ENCODE results near the gene CAP2.
"Not testable (repeated sequence)": the region's sequence is repeated elsewhere in the genome, so short reads cannot be mapped to it uniquely, and the experiment has no call there.

Gene CAP2

DNA sequence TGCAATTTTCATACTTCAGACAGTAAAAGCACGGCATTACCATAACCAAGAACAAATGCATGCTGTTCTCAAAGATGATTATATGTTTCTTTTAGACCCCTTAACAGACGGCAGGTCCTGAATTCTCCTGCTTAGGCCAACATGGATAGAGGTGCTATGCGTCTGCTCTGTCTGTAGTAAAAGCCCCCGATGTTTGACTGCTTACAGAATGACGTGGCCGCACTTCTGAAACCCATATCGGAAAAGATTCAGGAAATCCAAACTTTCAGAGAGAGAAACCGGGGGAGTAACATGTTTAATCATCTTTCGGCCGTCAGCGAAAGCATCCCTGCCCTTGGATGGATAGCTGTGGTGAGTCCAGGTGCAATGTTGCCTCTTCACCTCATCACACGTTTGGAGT is 113.6 kb downstream of the CAP2 start:
- no peak for DNase-seq

DNA sequence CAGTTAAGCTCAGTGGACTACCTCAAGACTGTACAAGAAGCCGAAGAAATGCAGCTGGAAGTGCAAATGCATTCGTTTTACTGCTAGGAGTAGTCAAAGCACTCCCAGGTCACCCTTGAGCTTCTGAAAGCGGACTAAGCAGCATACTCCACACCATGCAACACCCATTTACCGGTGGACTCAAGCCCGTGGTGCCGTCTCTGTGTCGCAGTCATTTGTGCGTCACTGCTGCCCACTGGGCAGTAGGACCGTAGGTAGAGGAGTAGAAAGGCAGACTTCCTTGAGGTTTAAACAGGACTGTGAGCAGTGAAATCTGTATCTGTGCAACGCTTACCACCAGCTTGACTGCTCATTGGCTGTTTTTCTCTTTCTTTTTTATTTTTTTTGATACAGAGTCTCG is 117.7 kb downstream of the CAP2 start:
- DNase-seq = no peak

DNA sequence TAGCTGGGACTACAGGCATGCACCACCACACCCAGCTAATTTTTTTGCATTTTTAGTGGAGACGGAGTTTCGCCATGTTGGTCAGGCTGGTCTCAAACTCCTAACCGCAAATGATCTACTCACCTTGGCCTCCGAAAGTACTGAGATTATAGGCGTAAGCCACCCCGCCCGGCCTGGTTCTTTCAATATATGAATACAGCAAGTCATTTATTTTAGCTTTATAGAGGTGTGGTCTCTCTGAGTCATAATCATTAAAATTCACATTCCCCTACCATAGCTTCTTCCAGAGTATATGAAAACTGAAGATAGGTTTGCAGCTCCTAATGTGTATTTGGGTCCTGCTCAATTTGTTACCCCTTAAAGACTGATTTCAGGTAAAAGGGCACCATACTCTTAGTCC is 118.2 kb downstream of the CAP2 start:
- no peak for DNase-seq

DNA sequence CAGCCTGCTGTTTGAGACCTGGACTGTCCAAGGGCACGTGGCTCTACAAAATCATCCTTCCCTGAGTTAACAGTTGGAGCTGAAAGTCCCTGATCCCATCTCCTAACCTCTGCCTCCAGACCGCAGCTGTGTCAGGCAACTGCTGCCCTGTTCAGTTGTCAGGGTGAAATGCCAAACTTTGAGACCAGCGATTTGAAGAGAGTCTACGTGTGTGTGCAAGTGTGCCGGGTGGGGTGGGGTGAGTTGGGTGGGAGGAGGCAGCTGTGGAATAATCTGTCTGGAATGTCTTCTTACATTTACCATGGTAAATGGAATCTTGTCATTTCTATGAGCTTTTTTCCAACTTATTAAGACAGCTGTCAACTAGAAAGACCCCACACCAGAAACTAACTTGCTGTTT is 125.7 kb downstream of the CAP2 start:
- no peak for DNase-seq

DNA sequence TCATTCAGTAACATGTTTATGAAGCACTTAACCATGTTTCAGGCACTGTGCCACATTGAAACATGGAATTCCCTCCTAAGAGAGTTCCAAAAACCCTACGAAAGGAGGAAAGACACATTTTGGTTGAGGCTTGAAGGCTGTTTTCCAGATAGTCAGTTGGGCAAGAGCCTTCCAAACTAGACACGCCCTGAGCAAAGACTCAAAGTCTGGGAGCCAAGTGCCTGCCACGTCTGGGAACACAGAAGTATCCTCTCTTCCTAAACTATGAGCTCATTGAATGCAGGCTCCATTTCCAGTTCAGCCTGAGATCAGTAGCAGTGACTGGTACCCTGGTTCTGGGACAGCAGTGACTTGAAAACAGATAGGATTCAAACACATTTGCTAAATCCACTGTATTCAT is 132.2 kb downstream of the CAP2 start:
- DNase-seq = no peak

GRCh38 chr6:17527076-17527475 is 133.7 kb downstream of the CAP2 start:
- DNase-seq = no peak

DNA sequence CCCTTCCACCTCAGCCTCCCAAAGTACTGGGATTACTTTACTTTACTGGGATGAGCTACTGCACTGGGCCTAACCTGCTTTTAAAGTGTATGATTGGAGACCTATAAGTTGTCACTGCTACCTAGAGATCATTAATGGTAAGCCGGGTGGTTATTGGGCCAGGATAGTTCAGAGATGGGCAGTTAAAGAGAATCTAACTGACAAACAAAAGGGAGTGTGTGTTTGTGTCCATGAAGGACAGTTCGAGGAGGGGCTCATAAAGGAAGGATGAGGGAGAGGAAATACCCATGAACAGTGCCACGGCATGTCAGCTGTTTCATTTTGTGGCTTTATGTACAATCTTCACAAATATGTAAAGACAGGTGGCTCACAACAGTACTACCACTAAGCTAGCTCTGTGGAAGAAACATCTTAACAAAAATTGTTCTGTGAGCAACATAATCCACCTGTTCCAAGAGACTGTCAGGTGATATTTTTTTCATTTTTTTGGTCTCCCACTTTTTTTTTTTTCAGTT is 137.0 kb downstream of the CAP2 start:
- DNase-seq = no peak

DNA sequence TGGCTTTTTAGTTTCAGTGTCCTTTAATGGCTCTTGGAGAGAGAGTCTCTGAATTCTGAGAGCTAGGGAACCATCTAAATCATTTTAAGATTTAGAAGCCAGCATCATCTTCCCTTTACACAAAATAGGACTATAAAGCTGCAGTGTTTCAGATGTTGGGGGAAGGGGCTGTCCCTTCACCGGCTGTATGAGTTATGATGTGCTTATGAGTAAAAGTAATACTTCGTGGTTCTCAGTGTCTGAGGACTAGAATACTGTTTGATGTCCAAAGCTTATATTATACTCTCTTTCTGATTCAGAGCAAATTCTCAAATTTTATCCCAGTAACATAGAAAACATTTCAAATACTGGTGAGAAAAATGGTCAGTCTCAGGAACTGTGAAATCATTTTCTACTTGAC is 143.2 kb downstream of the CAP2 start:
- no peak for DNase-seq

GRCh38 chr6:17542243-17542642 is 148.8 kb downstream of the CAP2 start:
- DNase-seq = no peak

- not testable (repeated sequence) for DNase-seq
Measured at GRCh38 chr6:17545681-17546080, 152.3 kb downstream of the CAP2 start.

DNA sequence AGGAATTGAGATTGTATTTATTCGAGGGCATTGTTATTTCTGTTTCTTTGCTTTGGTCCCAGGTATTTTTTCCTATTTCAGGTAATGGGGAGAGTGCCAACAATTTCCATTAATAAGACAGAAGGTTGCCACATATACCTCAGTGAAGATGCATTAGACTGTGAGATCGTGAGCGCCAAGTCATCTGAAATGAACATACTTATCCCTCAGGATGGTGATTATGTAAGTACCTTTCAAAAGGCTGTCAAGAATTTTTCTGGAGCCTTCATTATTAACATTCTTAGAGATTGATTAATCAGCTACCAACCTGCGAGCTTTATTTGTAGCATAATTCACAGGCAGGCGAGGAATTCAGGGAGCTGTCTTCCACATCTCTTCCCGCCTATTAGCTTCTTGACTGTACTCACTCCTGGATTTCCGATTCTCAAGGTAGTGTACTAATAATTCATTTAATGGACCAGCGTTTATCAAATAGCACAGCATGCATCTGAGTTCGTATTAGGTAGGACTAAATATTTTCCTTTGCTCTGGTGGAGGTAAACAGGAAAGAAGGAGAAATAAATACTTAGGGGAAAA is 158.1 kb downstream of the CAP2 start:
- DNase-seq = no peak

- no peak for DNase-seq
Measured at GRCh38 chr6:17552861-17553260, 159.5 kb downstream of the CAP2 start.

DNA sequence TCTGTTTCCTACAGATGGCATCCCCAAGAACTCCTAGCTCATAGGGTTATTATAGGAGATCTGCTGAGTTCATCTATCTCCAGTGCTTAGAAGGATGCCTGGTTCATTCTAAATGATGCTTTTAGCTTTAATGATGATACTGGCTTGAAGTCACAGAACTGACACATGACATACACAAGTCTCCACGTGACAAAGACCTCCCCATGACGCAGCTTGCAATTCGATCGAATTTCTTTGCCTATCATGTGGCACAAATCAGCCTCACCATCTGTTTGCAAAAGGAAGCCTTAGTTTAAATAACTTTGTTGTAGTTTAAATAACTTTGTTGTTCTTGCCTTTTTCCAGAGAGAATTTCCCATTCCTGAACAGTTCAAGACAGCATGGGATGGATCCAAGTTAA is 162.6 kb downstream of the CAP2 start:
- DNase-seq = no peak

GRCh38 chr6:17562636-17563035 is 169.2 kb downstream of the CAP2 start:
- no peak for DNase-seq

DNA sequence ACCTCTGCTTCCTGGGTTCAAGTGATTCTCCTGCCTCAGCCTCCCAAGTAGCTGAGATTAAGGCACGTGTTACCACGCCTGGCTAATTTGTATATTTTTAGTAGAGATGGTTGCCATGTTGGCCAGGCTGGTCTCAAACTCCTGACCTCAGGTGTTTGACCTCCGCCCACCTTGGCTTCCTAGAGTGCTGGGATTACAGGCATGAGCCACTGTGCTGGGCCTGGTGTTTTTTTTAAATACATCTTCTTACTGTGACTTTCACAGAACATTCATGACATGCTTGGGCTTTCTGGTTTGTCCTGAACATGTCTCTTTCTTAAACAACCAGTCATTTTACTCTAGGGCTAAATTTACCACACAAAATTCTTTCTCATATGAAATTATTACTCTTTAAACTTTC is 172.0 kb downstream of the CAP2 start:
- no peak for DNase-seq

GRCh38 chr6:17574866-17575560 is 181.6 kb downstream of the CAP2 start:
- DNase-seq = no peak

GRCh38 chr6:17577059-17577458 is 183.7 kb downstream of the CAP2 start:
- no peak for DNase-seq

DNA sequence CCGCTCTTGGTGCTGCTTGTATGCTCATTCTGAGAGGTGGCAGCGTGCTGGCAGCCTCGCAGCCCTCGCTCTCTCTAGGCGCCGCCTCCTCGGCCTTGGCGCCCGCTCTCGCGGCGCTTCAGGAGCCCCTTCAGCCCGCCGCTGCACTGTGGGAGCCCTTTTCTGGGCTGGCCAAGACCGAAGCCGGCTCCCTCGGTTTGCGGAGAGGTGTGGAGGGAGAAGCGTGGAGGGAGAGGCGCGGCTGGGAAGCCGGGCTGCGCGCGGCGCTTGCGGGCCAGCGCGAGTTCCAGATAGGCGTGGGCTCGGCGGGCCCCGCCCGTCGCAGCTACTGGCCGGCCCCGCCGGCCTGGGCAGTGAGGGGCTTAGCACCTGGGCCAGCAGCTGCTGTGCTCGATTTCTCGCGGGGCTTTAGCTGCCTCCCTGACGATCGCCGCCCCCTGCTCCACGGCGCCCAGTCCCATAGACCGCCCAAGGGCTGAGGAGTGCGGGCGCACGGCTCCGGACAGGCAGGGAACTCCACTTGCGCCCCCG is 187.2 kb downstream of the CAP2 start:
- DNase-seq = peak; percentile 18

DNA sequence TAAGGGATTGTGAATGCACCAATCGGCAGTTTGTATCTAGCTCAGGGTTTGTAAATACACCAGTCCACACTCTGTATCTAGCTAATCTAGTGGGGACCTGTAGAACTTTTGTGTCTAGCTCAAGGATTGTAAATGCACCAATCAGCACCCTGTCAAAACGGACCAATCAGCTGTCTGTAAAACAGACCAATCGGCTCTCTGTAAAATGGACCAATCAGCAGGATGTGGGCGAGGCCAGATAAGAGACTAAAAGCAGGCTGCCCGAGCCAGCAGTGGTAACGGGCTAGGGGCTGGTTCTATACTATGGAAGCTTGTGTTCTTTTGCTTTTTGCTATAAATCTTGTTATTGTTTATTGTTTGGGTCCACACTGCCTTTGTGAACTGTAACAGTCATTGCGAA is 187.9 kb downstream of the CAP2 start:
- not testable (repeated sequence) for DNase-seq

- DNase-seq = peak; percentile 75
Measured at GRCh38 chr6:17583811-17584210, 190.4 kb downstream of the CAP2 start.

DNA sequence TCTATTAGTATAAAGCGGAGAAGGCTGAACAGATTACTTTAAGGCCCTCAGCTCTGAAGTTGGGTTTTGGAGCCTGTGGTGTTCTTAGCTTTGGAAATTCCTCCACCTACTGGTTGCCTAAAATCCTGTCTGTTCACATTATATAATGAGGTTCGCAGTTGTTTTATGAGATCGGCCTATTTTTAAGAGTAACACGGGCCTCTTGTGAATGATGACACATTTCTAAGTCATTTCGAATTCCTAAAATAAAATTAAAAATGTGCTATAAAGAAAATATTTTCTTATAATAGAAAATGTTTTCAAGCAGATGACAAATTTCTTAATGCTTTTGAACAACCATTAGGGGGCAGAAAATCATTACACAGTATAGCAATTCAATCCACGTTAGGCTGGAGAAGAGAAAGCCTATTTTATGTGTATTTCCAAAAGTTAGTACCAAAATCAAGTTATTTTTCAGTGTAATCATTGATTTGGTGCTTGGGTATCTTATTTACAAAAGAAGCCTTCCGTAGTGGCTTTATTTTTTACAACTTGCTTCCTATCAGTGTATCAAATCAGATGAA is 190.9 kb downstream of the CAP2 start:
- peak; percentile 49 for DNase-seq

DNA sequence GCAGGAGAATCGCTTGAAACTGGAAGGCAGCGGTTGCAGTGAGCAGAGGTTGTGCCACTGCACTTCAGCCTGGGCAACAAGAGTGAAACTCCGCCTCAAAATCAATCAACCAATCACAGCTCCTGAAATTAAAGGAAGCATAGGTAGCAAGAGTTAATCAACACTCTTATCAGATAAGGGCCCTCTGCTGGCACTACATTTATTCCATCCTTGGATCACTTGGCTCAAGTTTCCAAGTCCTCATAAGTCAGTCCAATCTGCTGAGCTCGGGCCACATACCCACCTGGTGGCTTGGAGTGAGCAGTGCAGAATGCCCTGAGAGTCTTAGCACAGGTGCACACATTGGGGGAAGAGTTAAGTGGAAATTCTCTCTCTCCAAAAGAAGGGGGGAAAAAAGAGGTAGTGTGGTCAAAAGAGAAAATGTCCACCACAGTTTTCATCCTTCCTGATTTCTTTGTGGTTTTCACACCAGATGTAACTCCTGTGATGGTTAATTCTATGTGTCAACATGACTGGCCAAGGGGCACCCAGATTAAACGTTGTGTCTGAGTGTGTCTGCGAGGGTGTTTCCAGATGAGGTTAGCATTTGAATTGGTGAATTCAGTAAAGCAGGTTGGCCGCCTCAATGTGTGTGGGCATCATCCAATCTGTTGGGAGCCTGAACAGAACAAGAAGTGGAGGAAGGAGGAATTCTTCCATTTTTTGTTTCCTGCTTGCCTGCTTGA is 192.5 kb downstream of the CAP2 start:
- peak; percentile 19 for DNase-seq

- not testable (repeated sequence) for DNase-seq
Measured at GRCh38 chr6:17586623-17587022, 193.2 kb downstream of the CAP2 start.

- DNase-seq = no peak
Measured at GRCh38 chr6:17588011-17588410, 194.6 kb downstream of the CAP2 start.

Data from suppressor macrophage treated with lipopolysaccharide for 4 hours (primary cell).